Skin epidermis (tissue), 12 donors: ENCODE data around the gene CA9.

ENCODE experiments used
- H3K27ac ChIP-seq, 21 experiments: fragments of 200-600 bp; sonication (generic) in 11 of 21; one replicate each; pipeline ENCODE4 v1.5.0; 2020; ENCODE audit warnings: mild to moderate bottlenecking in 3 of 21, inconsistent platforms in 2 of 21, moderate library complexity in 2 of 21
- H3K4me3 ChIP-seq, 7 experiments: fragments of 200-600 bp; sonication (generic) in 2 of 7; one replicate each; pipeline ENCODE4 v1.5.0; 2020; ENCODE audit warnings: inconsistent platforms in 2 of 7, mild to moderate bottlenecking in 2 of 7, moderate library complexity in 1 of 7

Gene CA9

GRCh38 chr9:35729700-35730485 is 56.2 kb downstream of the CA9 start:
- peak overlapping the region in 14 of 21 experiments; percentile 5 to 97 (median 78) for H3K27ac ChIP-seq
- peak overlapping the region in 4 of 7 experiments; percentile 16 to 75 (median 40) for H3K4me3 ChIP-seq

- H3K27ac ChIP-seq = peak overlapping the region in 15 of 21 experiments; percentile 9 to 99 (median 95)
- H3K4me3 ChIP-seq = peak overlapping the region in 5 of 7 experiments; percentile 59 to 82 (median 75)
These were observed 56.7 kb downstream of the CA9 start for GRCh38 chr9:35730486-35730854.
